Hepatocyte (in vitro differentiated cells): ENCODE data around the gene BAZ1B. TPM values are rescaled to one million over a fixed set of nuclear protein-coding genes. Genes with fewer than 3 reads are reported as not detected.

Experiments used
- DNase-seq: peaks from one replicate; pipeline ENCODE4 v3.0.0-alpha.2; 2016; ENCODE audit warnings: low spot score
- H2AFZ ChIP-seq: fragments of 200-600 bp; sonication (generic); 2 replicates; pipeline ENCODE4 v1.6.0; 2016; ENCODE audit warnings: antibody characterized with exemption, mild to moderate bottlenecking
- H3K27ac ChIP-seq: fragments of 200-600 bp; sonication (generic); 2 replicates; pipeline ENCODE4 v1.5.1; 2016; ENCODE audit warnings: mild to moderate bottlenecking
- H3K27me3 ChIP-seq: fragments of 200-600 bp; sonication (generic); 2 replicates; pipeline ENCODE4 v1.6.1; 2016
- H3K36me3 ChIP-seq: fragments of 200-600 bp; sonication (generic); replicated peaks from 2 replicates; pipeline ENCODE4 v1.5.1; 2016; ENCODE audit warnings: low read depth; ENCODE audit not compliant: insufficient read depth
- H3K4me1 ChIP-seq: fragments of 200-600 bp; sonication (generic); 2 replicates; pipeline ENCODE4 v1.5.1; 2016; ENCODE audit warnings: mild to moderate bottlenecking, moderate library complexity; ENCODE audit not compliant: insufficient read depth
- H3K4me2 ChIP-seq: fragments of 200-600 bp; sonication (generic); 2 replicates; pipeline ENCODE4 v1.6.0; 2016
- H3K4me3 ChIP-seq: fragments of 200-600 bp; sonication (generic); 2 replicates; pipeline ENCODE4 v1.5.1; 2016; ENCODE audit warnings: mild to moderate bottlenecking
- H3K79me2 ChIP-seq: fragments of 200-600 bp; sonication (generic); 2 replicates; pipeline ENCODE4 v1.6.0; 2017; ENCODE audit warnings: mild to moderate bottlenecking
- H3K9me2 ChIP-seq: fragments of 200-600 bp; sonication (generic); replicated peaks from 2 replicates; pipeline ENCODE4 v1.6.0; 2017; ENCODE audit warnings: mild to moderate bottlenecking; ENCODE audit not compliant: insufficient read depth
- H3K9me3 ChIP-seq: fragments of 200-600 bp; sonication (generic); 2 replicates; pipeline ENCODE4 v1.5.1; 2016; ENCODE audit warnings: low read depth, mild to moderate bottlenecking
- H4K20me1 ChIP-seq: fragments of 200-600 bp; sonication (generic); 2 replicates; pipeline ENCODE4 v1.6.0; 2016; ENCODE audit warnings: mild to moderate bottlenecking; ENCODE audit not compliant: insufficient read depth, poor library complexity, severe bottlenecking
- EZH2 ChIP-seq: fragments of 200-600 bp; sonication (generic); IDR thresholded peaks from 2 replicates; pipeline ENCODE4 v1.6.1; 2016; ENCODE audit warnings: antibody characterized with exemption, mild to moderate bottlenecking, borderline replicate concordance
- EZH2phosphoT487 ChIP-seq: fragments of 200-600 bp; sonication (generic); IDR thresholded peaks from one replicate; pipeline ENCODE4 v1.6.1; 2018; ENCODE audit warnings: antibody characterized with exemption, mild to moderate bottlenecking, low read depth, moderate library complexity; ENCODE audit not compliant: unreplicated experiment, severe bottlenecking
- WGBS: methylation state at CpG from one replicate; pipeline ENCODE4 v1.1.6; 2016; ENCODE audit warnings: low lambda C conversion rate; ENCODE audit errors: missing lambda C conversion rate; 5-methylcytosine and 5-hydroxymethylcytosine counted together
- polyA plus RNA-seq: library from polyadenylated mRNA; unstranded; fragments of >200 nt; fragmentation: Nextera tagmentation; extraction: Ambion mirVana; gene quantifications from 2 replicates; pipeline ENCODE4 v1.2.1, GENCODE V29; 2016
- total RNA-seq: library from RNA; depleted of rRNA; stranded (reverse); fragments of >200 nt; gene quantifications from 2 replicates; pipeline ENCODE4 v1.2.3, GENCODE V29; 2014
- TF ChIP-seq, protein P1 (sequence below): fragments of 200-600 bp; sonication (generic); IDR thresholded peaks from 2 replicates; pipeline ENCODE4 v1.5.1; 2016; ENCODE audit warnings: antibody characterized with exemption, mild to moderate bottlenecking; ENCODE audit not compliant: poor library complexity

The BAZ1B gene
- total and polyA plus RNA-seq, 2 experiments from 2014 or later = 16.7 to 44.7 TPM

DNA sequence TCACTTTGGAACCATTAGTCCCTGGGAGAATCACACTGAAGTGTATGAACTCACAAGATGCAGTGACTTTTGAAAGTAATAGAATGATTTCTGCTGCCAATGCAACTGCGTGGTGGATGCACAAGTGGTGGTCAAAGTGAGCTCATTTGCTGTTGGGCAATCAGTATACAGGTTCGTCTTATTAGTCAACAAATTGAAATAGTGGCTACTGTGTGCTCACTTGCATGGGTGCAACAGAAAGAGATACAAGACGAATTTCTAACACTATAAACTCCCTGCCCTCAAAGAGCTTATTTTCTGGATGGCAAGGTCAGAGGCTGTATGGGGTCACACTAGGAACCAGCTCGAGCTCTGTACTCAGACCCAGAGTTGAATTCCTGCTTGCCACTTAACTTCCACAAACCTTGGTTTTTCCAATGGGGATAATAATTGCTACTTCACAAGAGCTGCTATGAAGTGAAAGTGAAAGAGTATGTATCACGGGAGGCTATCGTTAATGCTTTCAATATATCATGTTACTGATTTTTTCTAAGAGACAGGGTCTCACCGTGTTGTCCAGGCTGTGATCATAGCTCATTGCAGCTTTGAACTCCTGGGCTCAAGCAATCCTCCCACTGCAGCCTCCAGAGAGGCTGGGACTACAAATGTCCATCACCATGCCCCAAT, 43.7 kb upstream of the BAZ1B start:
- WGBS = 78% methylated on average over 7 of the region's 7 CpGs
- H3K4me1 ChIP-seq = peaks cover 3% of the 10 kb centered on the region
- H3K36me3 ChIP-seq = no peaks in the 10 kb centered on the region
- DNase-seq = no peak
- no peak overlapping the region for H3K4me3 ChIP-seq
- H3K79me2 ChIP-seq = no peaks in the 10 kb centered on the region
- no peaks in the 10 kb centered on the region for H3K27me3 ChIP-seq
- H3K27ac ChIP-seq = no peak overlapping the region
- no peaks in the 10 kb centered on the region for H3K9me2 ChIP-seq
- no peak for TF ChIP-seq EZH2phosphoT487
- TF ChIP-seq, protein P1, sequence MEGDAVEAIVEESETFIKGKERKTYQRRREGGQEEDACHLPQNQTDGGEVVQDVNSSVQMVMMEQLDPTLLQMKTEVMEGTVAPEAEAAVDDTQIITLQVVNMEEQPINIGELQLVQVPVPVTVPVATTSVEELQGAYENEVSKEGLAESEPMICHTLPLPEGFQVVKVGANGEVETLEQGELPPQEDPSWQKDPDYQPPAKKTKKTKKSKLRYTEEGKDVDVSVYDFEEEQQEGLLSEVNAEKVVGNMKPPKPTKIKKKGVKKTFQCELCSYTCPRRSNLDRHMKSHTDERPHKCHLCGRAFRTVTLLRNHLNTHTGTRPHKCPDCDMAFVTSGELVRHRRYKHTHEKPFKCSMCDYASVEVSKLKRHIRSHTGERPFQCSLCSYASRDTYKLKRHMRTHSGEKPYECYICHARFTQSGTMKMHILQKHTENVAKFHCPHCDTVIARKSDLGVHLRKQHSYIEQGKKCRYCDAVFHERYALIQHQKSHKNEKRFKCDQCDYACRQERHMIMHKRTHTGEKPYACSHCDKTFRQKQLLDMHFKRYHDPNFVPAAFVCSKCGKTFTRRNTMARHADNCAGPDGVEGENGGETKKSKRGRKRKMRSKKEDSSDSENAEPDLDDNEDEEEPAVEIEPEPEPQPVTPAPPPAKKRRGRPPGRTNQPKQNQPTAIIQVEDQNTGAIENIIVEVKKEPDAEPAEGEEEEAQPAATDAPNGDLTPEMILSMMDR = no peak
- no peaks in the 10 kb centered on the region for H4K20me1 ChIP-seq
- H3K4me2 ChIP-seq = no peak overlapping the region
- no peak overlapping the region for H2AFZ ChIP-seq
- no peaks in the 10 kb centered on the region for H3K9me3 ChIP-seq

DNA sequence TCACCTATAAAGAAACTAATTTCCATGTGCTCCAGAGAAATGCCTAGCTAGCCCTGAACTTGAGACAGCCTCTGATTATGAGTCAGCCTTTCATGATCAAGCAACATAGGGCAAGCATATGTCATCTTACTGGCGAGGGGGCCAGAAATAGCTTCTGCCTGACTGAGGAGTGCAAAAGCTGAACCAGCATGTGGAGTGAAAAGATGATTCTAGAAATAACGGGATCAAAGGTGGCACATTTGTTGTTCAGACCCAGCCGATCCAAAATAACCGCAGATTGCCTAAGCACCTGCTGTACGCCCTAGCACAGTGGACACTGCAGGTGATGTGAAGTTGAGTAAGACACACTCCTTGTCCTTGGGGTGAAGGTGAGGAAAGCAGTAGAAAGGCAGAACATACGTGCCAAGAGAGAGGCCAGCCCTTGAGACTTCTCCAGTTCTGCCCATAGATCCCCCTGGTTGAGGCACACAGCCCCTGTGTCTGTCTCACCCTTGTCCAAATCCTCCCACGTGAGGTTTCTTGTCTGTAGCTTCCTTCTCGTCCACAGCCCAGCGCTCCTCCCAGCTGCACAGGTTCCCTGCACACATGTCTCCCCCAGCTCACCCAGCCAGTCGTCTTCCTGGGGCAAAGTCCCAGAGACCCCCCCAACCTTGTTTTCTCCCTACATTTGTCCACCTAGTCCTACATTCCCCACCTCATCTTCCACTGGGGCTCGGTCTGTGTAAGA, 38.2 kb upstream of the BAZ1B start:
- Histone ChIP-seq H3K4me3 (no peak overlapping the region), H3K36me3 (no peaks in the 10 kb centered on the region), H3K27me3 (no peaks in the 10 kb centered on the region), H3K79me2 (peaks cover 15% of the 10 kb centered on the region), H4K20me1 (peaks cover 14% of the 10 kb centered on the region), H3K9me3 (no peaks in the 10 kb centered on the region), H3K9me2 (no peaks in the 10 kb centered on the region), H3K4me2 (no peak overlapping the region), H2AFZ (no peak overlapping the region), H3K4me1 (peaks cover 16% of the 10 kb centered on the region), H3K27ac (no peak overlapping the region)
- peak; percentile 47 for DNase-seq
- TF ChIP-seq EZH2 = no peak
- TF ChIP-seq EZH2phosphoT487 = no peak
- TF ChIP-seq, protein P1 = no peak
- 75% methylated on average over 11 of the region's 11 CpGs for WGBS

DNA sequence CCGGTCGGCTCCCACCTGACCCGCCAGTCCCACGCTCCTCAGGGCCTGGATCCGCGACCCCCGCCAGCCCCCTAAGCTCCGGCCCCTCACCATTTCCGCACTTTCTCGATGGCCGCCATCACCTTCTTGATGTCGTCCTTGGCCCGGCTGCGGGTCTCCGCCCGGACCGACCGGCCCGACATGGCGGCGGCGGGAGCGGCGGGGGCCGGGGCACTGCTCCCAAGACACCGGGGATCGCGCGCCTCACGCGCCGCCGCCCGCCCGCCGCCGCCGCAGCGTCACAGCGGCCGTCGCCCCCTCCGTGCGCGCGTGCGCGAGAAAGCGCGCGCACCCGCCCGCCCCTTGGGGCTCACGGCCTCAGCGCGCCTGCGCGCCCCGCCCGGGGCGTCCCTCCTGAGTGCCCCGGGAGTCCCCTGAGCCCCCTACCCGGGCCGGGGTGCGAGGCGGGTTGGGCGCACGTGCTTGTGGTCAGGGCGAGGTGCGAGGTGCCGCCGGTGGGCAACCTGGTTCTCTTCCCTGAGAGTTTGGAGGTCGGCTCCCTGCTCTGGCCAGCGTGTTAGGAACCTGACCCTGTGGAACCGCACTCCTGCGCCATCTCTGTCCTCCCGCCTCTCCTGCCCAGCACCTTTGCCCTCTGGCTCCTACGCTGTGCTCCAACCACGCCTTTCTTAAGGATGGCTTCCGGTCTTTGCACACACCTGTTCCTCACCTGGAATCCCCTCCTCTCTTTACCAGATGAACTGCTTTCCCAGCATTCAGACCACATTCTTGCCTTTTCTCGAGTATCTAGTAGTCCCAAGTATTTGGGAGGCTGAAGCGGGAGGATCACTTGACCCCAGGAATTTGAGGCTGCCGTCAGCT, 35.5 kb upstream of the BAZ1B start, which contains the start of gene BCL7B:
Gene BCL7B (minus strand): TSS at position 294 of the 861 bp plus-strand sequence. CDS start 112 bp downstream, at position 182.
- H3K4me2 ChIP-seq = peak within 1 kb of the TSS; percentile 91
- peak; percentile 92 for DNase-seq
- peak within 1 kb of the TSS; percentile 100 for H3K27ac ChIP-seq
- H3K9me3 ChIP-seq = no peaks in the 10 kb centered on the region
- peaks cover 24% of the 10 kb centered on the region for H4K20me1 ChIP-seq
- 13% methylated on average over 33 of the region's 83 CpGs for WGBS
- H3K27me3 ChIP-seq = no peaks in the 10 kb centered on the region
- H3K9me2 ChIP-seq = no peaks in the 10 kb centered on the region
- TF ChIP-seq EZH2phosphoT487 = no peak
- TF ChIP-seq EZH2 = no peak
- TF ChIP-seq, protein P1 = no peak
- peak within 1 kb of the TSS; percentile 84 for H2AFZ ChIP-seq
- H3K79me2 ChIP-seq = peaks cover 41% of the 10 kb centered on the region
- H3K4me1 ChIP-seq = peaks cover 13% of the 10 kb centered on the region
- H3K4me3 ChIP-seq = peak within 1 kb of the TSS; percentile 83
- H3K36me3 ChIP-seq = no peaks in the 10 kb centered on the region
